ENCODE measurements around the gene GATA6. TPM values are rescaled to one million over a fixed set of nuclear protein-coding genes. Genes with fewer than 3 reads are reported as not detected.
"Not testable (repeated sequence)": the region's sequence is repeated elsewhere in the genome, so short reads cannot be mapped to it uniquely, and the experiment has no call there.

GATA6 gene
- total RNA-seq, 1 experiment from 2014 or later, result 34.0 TPM

DNA sequence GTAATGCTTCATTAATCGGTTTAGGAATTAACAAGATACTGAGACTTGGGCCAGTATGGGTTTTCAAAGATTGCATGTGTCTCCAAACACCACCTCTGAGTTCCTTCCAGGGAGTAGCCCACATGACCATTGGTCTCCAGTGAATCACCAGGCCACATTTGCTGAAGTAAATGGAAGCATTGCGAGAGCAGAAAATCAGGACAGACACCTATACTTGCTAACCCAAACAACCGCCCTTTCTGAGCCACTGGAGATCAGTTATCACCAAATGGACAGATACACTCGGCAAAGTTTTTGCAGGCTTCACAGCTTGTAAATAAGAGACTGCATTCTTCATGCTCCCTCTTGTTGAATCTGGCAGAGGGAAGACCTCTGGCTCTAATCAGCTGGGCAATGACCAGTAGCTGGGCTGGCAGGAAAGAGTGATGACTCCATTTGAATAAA lies 40.9 kb downstream of the GATA6 start:
- peak; percentile 67 for DNase-seq
- no peaks in the 10 kb centered on the region for H3K9me3 ChIP-seq
- no peaks in the 10 kb centered on the region for H3K36me3 ChIP-seq
- H3K4me3 ChIP-seq, result no peak overlapping the region
- H3K27me3 ChIP-seq, result no peaks in the 10 kb centered on the region

DNA sequence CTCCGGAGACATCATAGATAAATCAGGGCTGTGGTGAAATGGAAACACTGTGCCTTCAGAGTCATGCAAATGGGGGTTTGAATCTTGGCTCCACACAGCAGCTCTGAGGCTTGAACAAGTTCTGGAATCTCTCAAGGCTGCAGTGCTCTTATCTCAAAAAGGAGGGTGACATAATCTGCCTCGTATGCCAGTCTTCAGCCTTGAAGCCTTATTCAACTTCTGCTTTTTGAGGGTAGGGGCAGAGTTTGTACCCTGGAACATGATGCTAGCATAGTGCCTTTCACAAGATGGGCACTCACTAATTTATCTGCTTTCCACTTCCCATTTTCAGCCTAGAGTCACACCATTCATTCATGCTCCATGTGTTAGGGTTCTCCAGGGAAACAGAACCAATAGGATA lies 42.3 kb downstream of the GATA6 start:
- DNase-seq, result no peak
- no peak overlapping the region for H3K4me3 ChIP-seq
- H3K9me3 ChIP-seq, result no peaks in the 10 kb centered on the region
- no peaks in the 10 kb centered on the region for H3K27me3 ChIP-seq
- no peaks in the 10 kb centered on the region for H3K36me3 ChIP-seq

DNA sequence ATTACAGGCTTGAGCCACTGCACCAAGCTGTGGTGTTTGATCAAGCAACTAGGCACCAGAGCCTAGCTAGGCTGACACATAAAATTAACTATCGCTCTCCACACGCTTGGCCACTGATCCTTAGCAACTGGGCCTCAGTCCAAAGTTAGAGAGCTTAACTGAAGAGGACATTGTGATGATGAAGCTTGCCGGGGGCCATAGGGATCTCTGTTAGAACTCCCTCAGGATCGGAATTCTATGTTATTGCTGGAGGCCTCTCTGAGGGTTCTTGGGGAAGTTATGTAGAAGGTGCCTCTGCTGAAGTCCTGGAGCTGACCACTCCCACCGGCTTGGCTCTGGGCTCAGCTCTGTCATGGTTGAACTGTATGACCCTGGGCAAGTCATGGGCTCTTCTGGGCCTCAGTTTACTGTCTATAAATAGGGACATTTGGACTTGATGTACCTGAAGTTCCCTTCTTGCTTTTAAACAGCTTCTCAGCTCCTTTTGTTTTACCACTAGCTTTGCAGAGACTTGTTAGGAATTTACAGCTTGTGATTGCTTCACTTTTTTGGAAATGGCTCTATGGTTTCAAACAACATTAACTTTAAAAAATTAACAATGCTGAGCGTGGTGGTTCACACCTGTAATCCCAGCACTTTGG lies 44.1 kb downstream of the GATA6 start:
- H3K36me3 ChIP-seq, result no peaks in the 10 kb centered on the region
- peak; percentile 53 for DNase-seq
- H3K9me3 ChIP-seq, result no peaks in the 10 kb centered on the region
- H3K27me3 ChIP-seq, result no peaks in the 10 kb centered on the region
- H3K4me3 ChIP-seq, result no peak overlapping the region

DNA sequence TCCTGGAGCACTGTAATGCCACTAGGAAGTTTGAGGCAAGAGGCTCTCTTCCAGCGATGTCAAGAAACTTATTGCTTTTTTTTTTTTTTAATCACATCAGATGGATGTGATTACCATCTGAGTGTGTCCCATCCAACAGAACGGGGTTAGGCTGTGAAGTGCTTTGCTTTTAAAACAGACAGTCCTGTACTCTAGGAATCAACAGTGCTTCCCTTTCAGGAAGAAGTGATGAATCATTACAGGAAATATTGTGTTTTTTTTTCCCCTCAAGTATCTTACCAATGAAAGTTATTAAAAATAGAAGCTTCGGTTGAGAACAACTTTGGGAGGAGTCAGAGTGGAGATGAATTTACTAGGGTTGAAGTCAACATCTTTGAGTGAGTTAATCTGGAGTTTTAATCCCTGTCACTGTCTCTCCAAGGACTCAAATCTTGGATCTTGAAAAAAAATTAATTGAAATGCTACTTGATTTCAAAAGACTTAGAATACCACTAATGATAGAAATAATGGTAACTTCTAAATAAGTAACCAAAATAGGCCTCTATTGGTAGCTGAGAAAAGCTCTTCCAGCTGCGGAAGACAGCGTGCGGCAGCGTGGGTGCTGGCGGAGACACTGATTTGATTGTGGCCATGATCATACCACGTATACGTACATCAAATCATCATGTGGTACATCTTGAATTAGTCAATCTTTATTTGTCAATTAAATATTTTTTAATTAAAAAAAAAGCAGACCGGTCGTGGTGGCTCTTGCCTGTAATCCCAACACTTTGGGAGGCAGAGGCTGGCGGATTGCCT lies 45.5 kb downstream of the GATA6 start:
- no peaks in the 10 kb centered on the region for H3K9me3 ChIP-seq
- no peaks in the 10 kb centered on the region for H3K36me3 ChIP-seq
- no peaks in the 10 kb centered on the region for H3K27me3 ChIP-seq
- DNase-seq, result no peak
- H3K4me3 ChIP-seq, result no peak overlapping the region

DNA sequence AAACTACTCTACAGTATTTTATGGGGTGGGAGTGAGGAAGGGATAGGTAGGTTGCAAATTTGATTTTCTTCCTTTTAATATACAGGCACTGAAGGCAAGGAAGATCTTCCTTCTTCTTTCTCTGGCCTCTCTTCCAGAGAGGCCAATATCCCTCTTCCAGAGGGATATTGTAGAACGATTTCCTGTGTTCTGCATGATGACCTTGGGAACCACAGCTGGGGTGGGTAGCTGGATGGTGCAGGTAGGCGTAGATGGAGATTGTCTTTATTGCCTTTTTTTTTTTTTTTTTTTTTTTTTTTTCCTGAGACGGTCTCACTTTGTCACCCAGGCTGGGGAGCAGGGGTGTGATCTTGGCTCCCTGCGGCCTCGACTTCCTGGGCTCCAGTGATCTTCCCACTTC lies 49.4 kb downstream of the GATA6 start:
- H3K9me3 ChIP-seq, result no peaks in the 10 kb centered on the region
- H3K4me3 ChIP-seq, result no peak overlapping the region
- H3K27me3 ChIP-seq, result no peaks in the 10 kb centered on the region
- DNase-seq, result no peak
- no peaks in the 10 kb centered on the region for H3K36me3 ChIP-seq

DNA sequence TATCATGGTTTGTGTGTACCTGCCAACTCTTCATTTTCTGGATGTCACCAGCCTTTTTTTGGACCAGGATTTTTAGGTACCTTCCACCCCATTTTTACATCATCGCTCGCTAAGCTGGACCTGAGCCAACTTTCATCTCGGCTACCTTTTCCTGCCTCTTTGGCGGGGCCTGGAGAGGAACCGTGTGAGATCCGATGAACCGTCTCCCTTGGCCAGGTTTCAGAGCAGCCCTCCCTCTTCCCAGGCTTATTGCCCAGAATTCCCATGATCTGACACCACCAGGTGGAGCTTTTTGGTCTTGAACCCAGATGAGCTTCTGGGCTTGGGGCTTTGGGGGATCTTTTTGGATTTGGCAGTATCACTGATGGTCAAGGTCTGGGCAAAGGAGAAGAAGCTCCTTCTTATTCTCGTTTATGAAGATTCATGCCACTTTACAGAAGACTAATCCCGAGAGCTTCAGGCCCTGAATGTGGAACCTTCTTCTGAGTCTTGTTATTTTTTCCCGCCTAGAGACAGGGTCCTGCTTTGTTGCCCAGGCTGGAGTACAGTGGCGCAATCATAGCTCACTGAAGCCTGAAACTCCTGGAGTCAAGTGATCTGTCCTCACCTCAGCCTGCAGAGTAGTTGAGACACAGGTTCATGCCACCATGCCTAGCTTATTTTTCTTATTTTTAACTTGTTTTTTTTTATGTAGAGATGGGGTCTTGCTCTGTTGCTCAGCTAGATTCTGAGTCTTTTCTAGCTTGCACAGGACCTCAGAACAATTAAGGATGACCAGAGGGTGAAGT lies 50.4 kb downstream of the GATA6 start:
- no peak for DNase-seq
- no peaks in the 10 kb centered on the region for H3K27me3 ChIP-seq
- H3K36me3 ChIP-seq, result no peaks in the 10 kb centered on the region

DNA sequence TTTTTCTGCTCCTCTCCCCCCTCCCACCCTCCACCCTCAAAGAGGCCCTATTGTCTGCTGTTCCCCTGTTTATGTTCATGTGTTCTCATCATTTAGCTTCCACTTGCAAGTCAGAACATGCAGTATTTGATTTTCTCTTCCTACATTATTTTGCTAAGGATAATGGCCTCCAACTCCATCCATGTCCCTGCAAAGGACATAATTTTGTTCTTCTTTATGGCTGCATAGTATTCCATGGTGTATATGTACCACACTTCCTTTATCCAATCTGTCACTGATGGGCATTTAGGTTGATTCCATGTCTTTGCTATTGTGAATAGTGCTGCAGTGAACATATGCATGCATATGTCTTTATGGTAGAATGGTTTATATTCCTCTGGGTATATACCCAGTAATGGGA lies 51.2 kb downstream of the GATA6 start:
- not testable (repeated sequence) for DNase-seq

More for the DNA sequence above, 50.4 kb downstream of the GATA6 start:
- Histone ChIP-seq H3K4me3 (no peak overlapping the region), H3K9me3 (no peaks in the 10 kb centered on the region)

DNA sequence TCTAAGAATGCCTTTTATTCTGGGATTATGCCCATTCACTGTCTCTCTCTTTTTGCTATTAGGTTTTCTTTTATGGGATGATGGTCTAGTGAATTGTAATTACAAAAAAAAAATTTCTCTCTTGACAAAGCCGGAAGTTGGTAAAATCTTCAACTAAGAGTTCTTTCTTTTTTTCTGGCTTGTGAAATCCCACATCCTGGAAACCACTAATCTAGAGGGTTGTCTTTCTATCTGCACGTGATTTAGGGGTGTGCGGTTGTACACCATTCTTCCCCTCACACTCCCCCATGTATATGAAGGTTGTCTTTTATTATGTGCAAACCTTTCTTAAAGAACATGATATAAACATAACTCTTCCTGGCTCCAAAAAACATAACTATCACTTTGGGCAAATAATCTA lies 52.0 kb downstream of the GATA6 start:
- H3K36me3 ChIP-seq, result no peaks in the 10 kb centered on the region
- no peaks in the 10 kb centered on the region for H3K27me3 ChIP-seq
- H3K9me3 ChIP-seq, result no peaks in the 10 kb centered on the region
- no peak for DNase-seq
- no peak overlapping the region for H3K4me3 ChIP-seq

More for the DNA sequence above, 51.2 kb downstream of the GATA6 start:
- not testable (repeated sequence) for H3K9me3 ChIP-seq, H3K27me3 ChIP-seq, H3K36me3 ChIP-seq, H3K4me3 ChIP-seq

DNA sequence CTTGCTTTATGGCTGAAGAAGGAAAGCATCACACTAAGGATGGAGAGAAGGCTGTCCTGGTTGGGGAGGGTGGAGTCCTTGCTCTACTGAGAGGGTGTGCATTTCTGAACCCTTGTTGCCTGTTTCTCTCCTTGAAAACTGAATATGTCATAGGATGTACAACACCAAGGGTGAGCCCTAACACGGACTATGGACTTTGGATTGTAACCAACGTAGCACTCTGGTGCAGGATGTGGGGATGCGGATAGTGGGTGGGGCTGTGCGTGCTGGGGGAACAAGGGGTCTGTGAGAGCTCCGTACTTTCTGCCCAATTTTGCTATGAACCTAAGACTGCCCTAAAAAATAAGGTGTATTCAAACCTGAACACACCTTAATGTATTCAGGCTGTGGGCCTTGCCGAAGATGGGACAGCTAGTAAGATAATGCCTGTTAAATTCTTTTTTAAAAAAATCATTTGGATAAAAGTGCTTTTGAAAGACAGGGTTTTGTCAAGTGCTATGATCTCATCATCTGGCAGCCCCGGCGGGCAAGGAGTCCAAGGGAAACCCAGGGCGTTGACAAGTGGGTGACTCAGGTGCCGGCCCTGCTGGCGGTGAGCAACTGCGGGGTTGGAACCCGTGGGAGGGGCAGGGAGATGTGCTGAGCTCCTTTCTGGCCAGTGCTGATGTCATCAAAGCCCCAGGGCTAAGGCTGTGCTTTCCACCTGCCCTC lies 54.0 kb downstream of the GATA6 start:
- H3K36me3 ChIP-seq, result no peaks in the 10 kb centered on the region
- no peaks in the 10 kb centered on the region for H3K27me3 ChIP-seq
- DNase-seq, result peak; percentile 98
- H3K9me3 ChIP-seq, result no peaks in the 10 kb centered on the region
- no peak overlapping the region for H3K4me3 ChIP-seq

DNA sequence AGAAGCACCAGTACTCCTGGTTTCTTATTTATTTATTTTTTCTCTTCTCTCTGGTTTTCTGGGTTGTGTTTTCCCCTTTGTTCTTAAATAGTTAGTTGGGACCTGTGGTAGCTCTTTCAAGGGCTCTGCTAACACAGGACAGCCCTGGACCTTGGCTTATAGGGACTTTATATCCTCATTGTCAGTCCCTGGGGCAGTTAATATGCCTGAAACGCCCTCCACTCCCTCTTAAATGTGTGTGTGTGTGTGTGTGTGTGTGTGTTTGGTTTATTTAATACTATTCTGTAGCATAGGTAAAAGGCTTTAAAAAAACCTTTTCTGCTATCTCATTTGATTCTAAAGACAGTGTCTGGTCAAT lies 54.6 kb downstream of the GATA6 start:
- no peaks in the 10 kb centered on the region for H3K9me3 ChIP-seq
- no peak for DNase-seq
- H3K27me3 ChIP-seq, result no peaks in the 10 kb centered on the region

DNA sequence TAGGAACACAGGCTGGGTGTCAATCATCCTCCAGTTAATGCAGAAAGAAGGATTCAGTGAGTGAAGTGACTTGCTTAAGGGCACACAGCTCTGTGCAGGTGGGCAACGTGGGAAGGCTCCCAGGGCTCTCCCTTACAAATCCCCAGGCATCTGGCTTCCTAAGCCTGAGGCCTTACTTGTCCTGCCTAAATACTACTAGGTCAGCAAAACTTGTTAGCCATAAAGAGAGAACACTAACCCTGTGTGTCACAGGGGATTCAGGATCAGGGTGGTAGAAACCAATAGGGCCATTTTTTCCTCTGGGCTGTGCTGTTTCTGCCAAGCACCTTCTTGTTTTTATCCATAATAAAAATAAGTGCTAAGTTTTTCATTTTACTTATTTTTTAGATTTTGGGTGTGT lies 55.0 kb downstream of the GATA6 start:
- DNase-seq, result no peak
- H3K9me3 ChIP-seq, result no peaks in the 10 kb centered on the region
- no peaks in the 10 kb centered on the region for H3K27me3 ChIP-seq
- no peaks in the 10 kb centered on the region for H3K36me3 ChIP-seq
- no peak overlapping the region for H3K4me3 ChIP-seq

More for the DNA sequence above, 54.6 kb downstream of the GATA6 start:
- no peaks in the 10 kb centered on the region for H3K36me3 ChIP-seq
- H3K4me3 ChIP-seq, result no peak overlapping the region

DNA sequence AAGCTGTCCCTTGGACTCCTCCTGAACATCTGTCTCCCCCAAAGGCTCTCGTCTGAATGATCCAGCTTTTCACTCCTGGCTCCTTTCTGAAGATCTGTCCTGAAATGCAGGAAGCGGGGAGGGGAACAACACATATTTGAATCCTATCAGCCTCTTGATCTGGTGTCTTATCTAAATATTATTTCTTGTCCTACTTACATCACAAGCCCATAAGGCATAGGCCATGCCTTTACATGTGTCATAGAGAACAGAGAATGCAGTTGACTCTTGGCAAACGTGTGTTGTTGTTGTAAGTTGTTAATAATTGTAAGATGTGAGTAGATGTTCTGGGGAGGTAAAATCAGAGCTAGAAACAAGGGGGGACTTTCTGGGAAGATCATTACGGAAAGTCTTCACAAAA lies 57.4 kb downstream of the GATA6 start:
- DNase-seq, result no peak
- Histone ChIP-seq H3K9me3 (no peaks in the 10 kb centered on the region), H3K27me3 (no peaks in the 10 kb centered on the region), H3K4me3 (no peak overlapping the region), H3K36me3 (no peaks in the 10 kb centered on the region)

DNA sequence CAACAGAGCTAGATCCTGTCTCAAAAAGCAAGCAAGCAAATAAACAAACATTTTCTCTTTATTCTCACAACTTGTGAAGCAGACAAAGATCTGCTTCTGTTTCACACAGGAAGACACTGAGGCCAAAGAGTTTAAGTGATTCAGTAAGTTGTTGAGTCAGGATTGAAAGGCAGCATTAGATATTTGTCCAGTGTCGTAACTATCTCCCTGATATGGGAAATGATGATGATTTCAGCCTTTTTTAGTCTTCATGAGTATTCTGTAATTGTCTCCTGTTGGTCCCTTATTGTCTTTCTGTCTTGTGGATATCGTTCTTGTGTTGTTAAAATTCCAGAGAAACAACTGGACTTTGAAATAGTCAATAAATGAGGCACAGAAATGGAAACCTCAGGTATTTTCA lies 59.6 kb downstream of the GATA6 start:
- no peaks in the 10 kb centered on the region for H3K9me3 ChIP-seq
- H3K4me3 ChIP-seq, result no peak overlapping the region
- no peaks in the 10 kb centered on the region for H3K36me3 ChIP-seq
- DNase-seq, result no peak
- no peaks in the 10 kb centered on the region for H3K27me3 ChIP-seq

DNA sequence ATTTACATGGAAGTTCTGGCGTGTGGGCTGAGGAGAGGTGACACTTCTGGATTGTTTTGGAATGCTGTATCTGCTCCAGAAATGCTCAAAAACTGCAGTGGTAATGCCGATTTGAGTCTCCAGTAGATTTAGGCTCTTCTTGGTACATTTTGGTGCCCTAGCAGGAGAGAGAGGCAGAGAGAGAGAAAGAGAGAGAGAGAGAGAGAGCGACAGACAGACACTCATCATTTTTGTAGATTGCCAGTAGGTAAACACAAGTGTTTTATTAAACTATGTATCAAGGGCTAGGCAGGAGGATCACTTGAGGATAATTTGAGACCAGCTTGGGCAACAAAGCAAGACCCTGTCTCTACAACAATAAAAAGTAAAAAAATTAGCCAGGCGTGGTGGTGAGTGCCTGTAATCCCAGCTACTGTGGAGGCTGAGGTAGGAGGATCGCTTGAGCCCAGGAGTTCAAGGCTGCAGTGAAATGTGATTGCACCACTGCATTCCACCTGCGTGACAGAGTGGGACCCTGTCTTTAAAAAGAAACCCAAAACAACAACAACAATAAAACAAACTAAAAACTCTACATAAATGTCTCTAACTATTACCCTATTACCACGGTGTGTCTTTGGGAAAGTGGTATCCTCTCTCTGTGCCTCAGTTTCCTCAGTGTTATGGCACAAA lies 60.2 kb downstream of the GATA6 start:
- Histone ChIP-seq H3K9me3 (no peaks in the 10 kb centered on the region), H3K4me3 (no peak overlapping the region), H3K36me3 (no peaks in the 10 kb centered on the region), H3K27me3 (no peaks in the 10 kb centered on the region)
- DNase-seq, result no peak

DNA sequence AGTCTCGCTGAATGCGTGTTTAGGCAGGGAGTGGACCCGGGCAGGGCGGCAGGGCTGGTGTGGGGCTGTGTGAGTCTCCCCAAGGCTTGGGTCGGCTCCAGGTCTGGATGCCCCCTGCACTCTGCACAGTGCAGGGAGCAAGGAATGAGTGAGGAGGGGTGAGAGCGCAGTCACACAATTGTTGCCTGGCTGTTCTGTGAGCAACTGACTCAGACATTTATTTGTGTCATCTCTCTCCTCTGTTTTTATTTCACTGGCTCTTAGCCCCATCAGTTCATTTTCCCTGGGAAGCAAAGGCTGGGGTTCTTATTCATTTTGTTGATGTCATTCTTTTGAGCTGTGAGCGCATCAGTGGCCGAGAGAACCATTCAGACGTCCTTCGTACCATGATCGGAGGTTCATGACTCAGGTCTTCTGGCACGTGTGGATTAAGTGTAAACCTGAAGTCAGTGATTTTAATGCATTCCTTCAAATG lies 61.1 kb downstream of the GATA6 start:
- DNase-seq, result peak; percentile 64
- Histone ChIP-seq H3K27me3 (no peaks in the 10 kb centered on the region), H3K9me3 (no peaks in the 10 kb centered on the region), H3K36me3 (no peaks in the 10 kb centered on the region), H3K4me3 (no peak overlapping the region)

DNA sequence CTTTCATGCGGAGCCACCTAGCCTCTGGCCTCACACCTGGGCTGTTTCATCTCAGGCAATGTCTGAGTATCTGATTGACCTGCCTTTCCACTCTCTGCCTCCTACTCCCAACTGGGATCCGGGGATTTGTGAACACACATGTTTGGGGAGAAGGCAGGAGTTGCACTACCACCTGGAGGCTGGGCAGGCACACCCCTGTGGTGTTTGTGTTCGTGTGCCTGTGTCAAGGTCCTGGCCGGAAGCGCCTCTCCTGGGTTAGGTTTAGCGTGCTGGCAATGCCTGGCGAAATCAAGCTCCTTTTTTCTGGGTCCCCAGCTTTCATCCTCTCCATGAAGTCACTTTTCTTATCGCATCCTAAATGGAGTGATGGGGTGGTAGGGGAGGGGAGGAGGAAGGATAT lies 63.9 kb downstream of the GATA6 start:
- no peaks in the 10 kb centered on the region for H3K27me3 ChIP-seq
- no peak for DNase-seq
- H3K4me3 ChIP-seq, result no peak overlapping the region
- no peaks in the 10 kb centered on the region for H3K36me3 ChIP-seq
- H3K9me3 ChIP-seq, result no peaks in the 10 kb centered on the region
